IMR-90 (cell line): Measurements from ENCODE around the gene PSMD14.

Experiments used
- CTCF ChIP-seq: conservative IDR thresholded peaks from 2 replicates; pipeline ENCODE4 v1.5.1; 2012; ENCODE audit warnings: mild to moderate bottlenecking, low read depth, low read length, improper control_type of control experiment
- POLR2A ChIP-seq: IDR thresholded peaks from 2 replicates; pipeline ENCODE4 v1.6.1; 2012; ENCODE audit warnings: mild to moderate bottlenecking, low read depth, low read length

- no peak for TF ChIP-seq CTCF
- no peak for TF ChIP-seq POLR2A
These were observed 116.9 kb downstream of the PSMD14 start for GRCh38 chr2:161424891-161425727.
